IMR-90 (cell line): ENCODE measurements around the gene NEDD1.

Source experiments
- MAFK ChIP-seq: IDR thresholded peaks from 2 replicates; pipeline ENCODE4 v1.6.1; 2012; ENCODE audit warnings: low read depth, low read length, improper control_type of control experiment
- MXI1 ChIP-seq: IDR thresholded peaks from 2 replicates; pipeline ENCODE4 v1.6.1; 2012; ENCODE audit warnings: low read depth, mild to moderate bottlenecking, low read length, moderate library complexity, borderline replicate concordance
- POLR2A ChIP-seq: IDR thresholded peaks from 2 replicates; pipeline ENCODE4 v1.6.1; 2012; ENCODE audit warnings: mild to moderate bottlenecking, low read depth, low read length
- RFX5 ChIP-seq: IDR thresholded peaks from 2 replicates; pipeline ENCODE4 v1.8.0; 2012; ENCODE audit warnings: low read depth, mild to moderate bottlenecking, low read length, moderate library complexity
- TF ChIP-seq, protein P1 (sequence below): conservative IDR thresholded peaks from 2 replicates; pipeline ENCODE4 v1.5.1; 2012; ENCODE audit warnings: mild to moderate bottlenecking, low read depth, low read length, improper control_type of control experiment

GRCh38 chr12:96979532-96979931 lies 72.5 kb downstream of the NEDD1 start:
- TF ChIP-seq, protein P1, sequence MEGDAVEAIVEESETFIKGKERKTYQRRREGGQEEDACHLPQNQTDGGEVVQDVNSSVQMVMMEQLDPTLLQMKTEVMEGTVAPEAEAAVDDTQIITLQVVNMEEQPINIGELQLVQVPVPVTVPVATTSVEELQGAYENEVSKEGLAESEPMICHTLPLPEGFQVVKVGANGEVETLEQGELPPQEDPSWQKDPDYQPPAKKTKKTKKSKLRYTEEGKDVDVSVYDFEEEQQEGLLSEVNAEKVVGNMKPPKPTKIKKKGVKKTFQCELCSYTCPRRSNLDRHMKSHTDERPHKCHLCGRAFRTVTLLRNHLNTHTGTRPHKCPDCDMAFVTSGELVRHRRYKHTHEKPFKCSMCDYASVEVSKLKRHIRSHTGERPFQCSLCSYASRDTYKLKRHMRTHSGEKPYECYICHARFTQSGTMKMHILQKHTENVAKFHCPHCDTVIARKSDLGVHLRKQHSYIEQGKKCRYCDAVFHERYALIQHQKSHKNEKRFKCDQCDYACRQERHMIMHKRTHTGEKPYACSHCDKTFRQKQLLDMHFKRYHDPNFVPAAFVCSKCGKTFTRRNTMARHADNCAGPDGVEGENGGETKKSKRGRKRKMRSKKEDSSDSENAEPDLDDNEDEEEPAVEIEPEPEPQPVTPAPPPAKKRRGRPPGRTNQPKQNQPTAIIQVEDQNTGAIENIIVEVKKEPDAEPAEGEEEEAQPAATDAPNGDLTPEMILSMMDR, result no peak
- TF ChIP-seq MAFK, result no peak
- no peak for TF ChIP-seq POLR2A
- no peak for TF ChIP-seq RFX5
- no peak for TF ChIP-seq MXI1
